ENCODE data around the gene FOXP1.

DNA sequence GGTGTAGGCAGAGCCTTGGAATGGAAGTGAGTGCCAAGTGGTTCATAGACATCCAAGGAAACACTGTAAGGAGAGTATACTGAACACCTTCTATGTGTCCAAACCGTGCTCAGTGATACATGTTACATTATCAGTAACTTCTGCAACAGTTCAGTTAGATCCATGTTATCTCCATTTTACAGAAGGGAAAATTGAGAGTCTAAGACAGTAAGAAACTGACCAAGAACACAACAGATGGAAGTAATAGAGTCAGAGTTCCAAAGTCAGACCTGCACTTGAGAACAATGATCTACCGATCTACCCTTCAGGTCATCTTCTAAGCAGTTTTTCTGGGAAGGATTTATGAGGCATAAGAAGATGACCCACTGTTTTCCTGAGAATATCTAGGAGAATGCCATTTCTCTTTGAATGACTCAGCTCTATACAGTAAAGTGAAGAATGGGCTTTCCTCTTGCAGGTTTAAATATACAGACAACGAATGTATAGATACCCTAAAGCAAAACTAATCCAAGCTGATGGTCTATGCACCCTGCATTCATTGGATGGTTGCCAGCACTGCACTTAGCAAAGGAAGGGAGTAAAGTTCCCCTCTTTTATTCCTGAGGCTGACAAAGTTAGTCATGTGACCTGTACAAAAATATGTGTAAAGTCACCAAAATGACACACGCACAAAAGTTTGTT lies 667.0 kb downstream of the FOXP1 start:
- TF ChIP-seq, protein P1, sequence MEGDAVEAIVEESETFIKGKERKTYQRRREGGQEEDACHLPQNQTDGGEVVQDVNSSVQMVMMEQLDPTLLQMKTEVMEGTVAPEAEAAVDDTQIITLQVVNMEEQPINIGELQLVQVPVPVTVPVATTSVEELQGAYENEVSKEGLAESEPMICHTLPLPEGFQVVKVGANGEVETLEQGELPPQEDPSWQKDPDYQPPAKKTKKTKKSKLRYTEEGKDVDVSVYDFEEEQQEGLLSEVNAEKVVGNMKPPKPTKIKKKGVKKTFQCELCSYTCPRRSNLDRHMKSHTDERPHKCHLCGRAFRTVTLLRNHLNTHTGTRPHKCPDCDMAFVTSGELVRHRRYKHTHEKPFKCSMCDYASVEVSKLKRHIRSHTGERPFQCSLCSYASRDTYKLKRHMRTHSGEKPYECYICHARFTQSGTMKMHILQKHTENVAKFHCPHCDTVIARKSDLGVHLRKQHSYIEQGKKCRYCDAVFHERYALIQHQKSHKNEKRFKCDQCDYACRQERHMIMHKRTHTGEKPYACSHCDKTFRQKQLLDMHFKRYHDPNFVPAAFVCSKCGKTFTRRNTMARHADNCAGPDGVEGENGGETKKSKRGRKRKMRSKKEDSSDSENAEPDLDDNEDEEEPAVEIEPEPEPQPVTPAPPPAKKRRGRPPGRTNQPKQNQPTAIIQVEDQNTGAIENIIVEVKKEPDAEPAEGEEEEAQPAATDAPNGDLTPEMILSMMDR (IDR thresholded peaks at IDR 0.05; ENCODE audit: insufficient read depth, low read depth, low read length): no peak
- no peak for TF ChIP-seq EZH2 (IDR thresholded peaks at IDR 0.05; ENCODE audit: insufficient read depth, low read length)

Measured in astrocyte (in vitro differentiated cells and primary cell).